GM18520 (cell line): ENCODE data around the gene GRIA4.
A peak's percentile ranks its signal among the peaks of the same experiment; 100 is the strongest.
"Not testable (repeated sequence)": the region's sequence is repeated elsewhere in the genome, so short reads cannot be mapped to it uniquely, and the experiment has no call there.

Experiments used
- ATAC-seq: cut with Tn5 transposase; IDR thresholded peaks from one replicate; pipeline ENCODE4 v1.9.1; 2021; ENCODE audit not compliant: unreplicated experiment

Gene GRIA4

DNA sequence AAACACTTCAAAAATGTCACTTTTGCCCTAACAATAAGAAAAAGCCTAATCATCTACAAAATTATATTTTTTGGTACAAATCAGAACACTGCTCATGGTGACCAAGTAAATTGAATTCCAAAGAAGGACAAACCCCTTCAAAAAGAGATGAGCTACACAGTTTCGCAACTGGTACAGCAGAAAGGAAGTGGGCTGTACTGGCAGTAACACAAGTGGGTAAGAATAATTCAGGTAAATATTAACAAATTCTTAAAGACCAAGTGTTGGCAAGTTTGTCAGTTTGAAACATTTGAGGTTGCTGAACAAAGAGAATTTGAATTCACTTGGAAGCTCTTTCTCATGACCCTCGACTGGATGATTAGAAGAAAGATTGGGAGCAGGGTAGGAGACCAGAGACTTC is 376.7 kb downstream of the GRIA4 start:
- no peak for ATAC-seq

DNA sequence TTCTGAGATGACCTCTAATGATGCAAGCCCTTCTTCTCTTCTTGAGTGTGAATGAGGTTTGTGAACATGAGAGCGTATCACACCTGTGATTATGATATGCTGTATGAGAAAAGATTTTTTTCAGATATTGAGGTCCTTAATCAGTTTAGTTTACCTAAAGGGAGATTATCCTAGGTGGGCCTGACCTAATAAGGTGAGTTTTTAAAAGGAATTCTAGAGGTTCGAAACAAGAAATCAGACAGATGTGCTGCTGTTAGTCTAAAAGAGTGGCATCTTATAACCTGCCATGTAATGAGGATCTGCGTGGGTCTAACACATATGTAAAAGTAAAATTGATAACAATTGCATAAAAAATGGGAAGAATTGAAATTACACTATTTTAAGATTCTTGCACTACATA is 378.3 kb downstream of the GRIA4 start:
- no peak for ATAC-seq

DNA sequence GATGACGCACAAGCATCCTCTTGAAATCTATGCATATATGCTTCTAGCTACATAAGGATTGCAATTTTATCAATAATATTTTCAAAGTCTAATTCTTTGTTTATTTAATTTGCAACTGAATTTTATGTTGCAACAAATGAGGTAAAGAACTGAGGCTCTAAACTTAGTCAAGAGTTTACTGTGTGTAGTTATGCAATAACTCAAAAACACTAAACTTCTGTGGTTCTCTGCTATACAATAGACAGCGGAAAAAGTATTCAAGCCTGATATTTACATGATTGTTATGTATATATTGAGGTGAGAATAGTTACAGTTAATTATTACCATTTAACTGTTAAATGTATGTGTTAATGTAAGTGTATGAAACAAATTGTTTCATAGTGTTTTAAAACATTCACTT is 379.3 kb downstream of the GRIA4 start:
- ATAC-seq: no peak

DNA sequence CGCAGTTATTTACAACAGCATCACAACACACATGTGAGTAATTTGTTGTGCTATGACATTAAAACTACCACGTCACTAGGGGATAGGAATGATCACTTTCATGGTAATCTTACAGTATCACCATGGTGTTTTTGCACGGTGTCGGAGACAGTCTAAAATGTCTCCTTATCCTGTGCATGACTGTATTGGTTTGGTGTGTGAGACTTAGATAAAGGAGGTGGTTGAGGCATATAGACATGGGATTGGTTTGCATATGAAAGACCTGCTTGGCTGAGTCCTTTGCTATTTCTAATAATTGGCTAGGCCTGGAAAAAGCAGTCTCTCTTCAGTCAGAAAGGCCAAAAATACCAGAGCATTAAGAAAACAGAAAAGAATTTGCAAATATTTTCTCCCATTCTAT is 382.0 kb downstream of the GRIA4 start:
- ATAC-seq: no peak

DNA sequence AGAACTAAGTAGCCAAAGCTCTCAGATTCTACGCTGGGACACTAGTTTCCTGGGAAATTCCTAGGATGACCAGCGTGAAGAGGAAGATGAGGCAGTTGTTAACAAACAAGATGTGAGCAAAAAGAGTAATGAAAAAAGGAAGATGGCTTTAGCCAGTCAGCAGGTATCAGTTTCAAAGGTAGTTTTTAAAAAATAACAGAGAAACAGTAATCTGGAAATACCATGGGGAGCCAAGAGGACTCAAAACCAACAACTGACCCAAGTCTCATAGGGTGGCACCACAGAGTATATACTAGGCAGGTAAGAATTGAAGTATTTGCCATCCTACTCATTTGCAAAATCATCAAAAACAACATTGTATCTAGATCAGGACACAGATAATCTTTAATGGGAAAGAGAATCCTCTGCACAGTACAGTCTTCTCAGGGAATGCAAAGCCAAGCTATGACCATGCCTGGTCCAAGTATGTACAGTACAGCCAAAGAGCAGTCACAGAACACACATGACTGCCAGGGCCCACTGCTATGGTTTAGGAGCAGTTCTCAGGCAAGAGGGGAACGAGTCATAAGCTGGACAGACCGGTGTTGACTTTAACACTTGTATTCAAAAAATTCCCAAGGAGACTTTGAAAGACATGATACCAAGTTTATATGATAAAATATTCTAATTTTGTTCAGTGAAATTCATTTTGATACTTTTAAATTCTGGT is 391.6 kb downstream of the GRIA4 start:
- no peak for ATAC-seq

DNA sequence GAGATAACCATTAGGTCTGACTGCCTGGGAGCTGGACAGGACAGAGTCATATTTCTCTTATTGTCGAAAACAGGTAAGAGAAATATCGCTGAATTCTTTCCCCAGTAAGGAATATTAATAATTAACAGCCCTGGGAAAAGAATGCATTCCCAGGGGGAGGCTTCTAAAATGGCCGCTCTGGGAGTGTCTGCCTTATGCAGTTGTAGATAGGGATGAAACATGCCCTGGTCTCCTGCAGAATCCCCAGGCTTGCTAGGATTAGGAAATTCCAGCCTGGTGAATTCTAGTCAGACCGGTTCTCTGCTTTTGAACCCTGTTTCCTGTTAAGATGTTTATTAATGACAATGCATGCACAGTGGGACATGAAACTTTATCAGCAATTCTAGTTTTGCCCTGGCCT is 393.2 kb downstream of the GRIA4 start:
- ATAC-seq: not testable (repeated sequence)

DNA sequence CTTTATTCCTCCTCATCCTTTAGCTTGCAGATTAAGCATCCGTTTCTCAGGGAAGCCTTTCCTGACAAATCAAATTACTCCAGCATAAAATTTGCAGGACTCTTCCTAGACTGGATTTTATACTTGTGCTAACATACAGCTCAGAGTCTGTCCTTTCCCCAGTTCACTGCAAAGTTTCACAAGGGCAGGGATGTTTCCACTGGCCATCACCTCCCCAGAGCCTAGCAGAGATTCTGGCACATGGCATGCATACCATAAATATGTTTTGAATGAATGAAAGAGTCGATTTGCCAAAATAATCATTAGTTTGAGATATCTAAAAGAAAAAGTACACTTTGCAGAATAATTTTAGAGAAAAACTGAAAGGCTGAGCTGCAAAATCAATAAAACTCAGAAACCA is 401.6 kb downstream of the GRIA4 start:
- no peak for ATAC-seq

DNA sequence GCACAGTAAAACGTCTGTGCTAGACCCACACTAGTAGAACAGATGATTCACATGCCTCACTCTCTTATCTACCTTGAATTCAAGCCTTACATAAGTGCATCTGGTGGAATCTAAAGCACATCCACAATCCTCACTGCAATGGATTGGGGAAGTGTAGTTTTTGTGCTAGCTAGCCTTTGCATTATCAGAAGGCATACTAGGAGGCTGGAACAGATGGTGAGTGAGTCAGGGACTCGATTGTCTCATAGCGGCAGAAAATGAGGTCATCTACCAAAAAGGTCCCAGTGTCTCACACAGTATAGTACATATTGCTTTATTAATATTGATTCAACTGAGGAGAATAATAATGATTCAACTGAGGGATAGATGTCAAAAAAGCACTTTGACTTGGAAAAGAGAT is 402.9 kb downstream of the GRIA4 start:
- no peak for ATAC-seq

DNA sequence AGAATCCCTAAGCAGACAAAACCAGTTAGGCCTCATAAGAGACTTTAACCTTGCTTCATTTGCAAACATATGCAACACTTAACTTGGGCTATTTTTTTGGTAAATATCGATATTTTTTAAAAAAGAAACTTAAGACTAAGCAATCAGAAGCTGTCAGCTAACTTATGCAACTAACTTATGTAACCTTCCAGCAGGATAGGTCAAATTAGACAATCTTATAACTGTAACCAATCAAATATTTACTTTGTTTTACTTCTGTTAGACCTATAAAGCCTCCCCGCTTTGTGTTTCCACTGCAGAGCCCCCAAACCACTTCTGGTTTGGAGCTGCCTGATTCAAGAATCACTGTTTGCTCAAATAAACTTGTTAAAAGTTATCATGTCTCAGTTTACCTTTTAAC is 404.2 kb downstream of the GRIA4 start:
- no peak for ATAC-seq

DNA sequence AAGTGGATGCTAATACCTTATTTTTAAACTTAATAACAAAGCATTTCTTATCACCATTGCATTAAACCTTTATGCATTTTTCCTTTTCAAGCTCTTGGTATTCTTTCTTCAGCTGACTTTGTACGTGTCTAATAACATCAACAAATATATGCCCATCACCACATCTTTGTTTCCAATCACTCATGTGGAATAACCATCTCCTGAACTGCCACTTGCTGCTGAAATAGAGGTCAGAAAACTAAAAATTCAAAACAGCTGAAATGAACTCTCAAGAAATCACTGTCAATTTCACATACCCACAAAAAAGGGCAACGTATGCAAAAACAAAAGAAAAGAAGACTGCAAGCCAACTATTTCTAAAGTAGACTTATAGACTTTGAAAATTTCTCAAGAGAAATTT is 404.7 kb downstream of the GRIA4 start:
- no peak for ATAC-seq

DNA sequence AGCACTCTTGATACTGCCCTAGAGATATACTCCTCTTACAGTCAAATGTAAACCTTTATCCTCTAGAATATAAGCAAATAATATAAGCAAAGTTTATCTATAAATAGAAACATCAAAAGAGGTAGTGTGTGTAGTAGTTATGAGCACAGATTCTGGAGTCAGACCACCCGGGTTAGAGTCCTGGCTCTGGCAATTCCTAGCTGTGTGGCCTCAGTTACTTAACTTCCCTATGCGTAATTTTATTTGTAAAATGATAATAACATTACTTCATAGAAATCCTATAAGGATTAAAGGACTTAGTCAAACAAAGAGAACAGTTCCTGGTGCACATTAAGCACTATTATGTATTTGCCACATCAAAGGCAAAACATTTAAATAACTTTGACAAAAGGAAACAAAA is 405.2 kb downstream of the GRIA4 start:
- no peak for ATAC-seq

DNA sequence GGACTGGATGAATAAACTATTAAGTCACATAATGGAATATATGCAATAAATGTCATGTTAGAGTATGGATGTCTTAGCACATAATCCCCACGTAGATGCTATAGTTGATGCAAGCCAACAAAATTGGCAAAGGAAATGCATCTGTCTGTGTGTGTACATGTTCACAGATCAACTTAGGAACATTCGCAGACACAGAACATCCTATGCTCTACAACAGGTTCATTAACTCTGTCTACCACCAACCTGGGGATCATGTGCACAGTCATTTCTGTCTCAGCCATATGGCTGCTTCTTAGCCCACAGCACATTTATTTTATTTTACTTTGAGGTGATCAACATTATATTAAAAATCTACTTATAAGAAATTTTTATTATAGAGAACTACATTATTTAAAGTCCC is 407.2 kb downstream of the GRIA4 start:
- ATAC-seq: no peak

DNA sequence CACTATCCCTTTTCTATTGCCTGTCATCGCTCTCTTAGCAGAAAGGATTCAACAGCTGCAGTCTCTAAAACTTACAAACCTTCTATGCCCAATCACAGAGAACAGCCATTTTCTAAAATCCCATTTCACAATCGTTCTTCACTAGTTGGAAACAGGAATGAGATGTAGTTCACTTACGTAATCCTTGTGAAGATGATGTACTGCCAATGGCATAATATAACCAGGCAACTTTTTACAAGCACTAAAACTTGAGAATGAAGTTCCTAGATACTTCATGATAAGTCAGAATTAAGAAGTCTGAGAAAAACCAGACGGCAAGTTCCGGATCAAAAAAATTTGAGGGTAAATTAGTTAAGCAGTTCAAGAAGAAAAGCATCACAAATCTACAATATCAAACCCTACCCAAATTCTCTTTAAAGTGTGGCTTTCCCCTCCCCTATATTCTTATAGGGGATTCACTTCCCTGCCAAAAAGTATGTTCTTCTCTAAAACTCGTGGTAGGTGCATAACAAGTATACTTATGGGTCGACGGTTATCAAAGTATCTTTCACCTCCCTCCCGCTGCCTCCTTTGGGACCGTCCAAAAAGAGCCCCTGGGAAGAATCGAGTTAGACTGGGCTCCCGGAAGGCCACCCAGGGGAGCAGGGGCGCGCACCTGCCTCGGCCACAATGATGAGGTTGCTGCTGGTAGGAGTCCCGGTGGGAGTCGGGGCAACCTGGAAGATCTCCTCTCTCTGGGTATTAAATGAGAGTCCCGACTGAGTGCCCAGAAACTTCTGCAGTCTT is 411.5 kb downstream of the GRIA4 start:
- ATAC-seq: peak; percentile 0

DNA sequence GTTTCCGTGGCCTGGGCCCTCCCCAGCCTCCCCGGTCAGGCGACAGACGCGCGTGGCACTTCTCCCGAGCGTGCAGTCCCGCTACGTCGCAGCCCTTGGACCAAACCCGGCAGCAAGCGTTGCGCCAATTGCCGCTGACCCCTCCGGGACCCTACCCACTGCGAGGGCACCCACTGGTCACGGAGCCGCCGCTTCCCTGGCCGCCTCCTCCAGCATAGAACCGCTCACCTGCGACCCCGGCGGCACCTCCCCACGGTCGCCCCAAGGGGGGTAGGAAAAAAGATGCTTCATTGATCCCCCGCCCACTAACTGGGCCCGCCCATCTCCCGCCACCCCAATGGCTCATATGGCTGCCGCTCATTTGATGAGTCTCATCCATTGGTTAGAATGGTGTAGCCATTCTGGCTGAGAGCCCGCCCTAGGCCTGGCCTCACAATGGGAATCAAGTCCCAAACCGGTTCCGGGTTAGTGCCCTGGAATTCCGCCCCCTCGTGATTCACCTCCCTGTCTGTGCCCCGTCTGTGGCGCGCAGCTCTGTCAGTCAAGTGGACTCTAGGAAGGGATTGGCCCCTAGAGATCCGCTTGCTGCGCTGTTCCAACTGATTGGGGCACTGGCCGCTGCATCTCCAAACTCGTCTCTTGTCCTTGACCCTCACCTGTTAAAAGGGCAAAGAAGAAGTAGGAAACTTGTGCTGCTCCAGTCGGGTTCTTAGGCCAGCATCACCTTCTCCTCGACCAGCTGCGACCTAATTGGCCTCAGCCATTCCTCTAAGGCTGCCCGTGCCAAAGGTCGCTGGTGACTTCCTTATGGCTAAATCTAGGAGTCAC is 412.3 kb downstream of the GRIA4 start, which contains the start of gene MSANTD4:
MSANTD4 (minus strand) TSS at position 274 of the 828 bp plus-strand sequence. CDS start 11,323 bp downstream, outside the sequence.
- ATAC-seq: peak; percentile 97

DNA sequence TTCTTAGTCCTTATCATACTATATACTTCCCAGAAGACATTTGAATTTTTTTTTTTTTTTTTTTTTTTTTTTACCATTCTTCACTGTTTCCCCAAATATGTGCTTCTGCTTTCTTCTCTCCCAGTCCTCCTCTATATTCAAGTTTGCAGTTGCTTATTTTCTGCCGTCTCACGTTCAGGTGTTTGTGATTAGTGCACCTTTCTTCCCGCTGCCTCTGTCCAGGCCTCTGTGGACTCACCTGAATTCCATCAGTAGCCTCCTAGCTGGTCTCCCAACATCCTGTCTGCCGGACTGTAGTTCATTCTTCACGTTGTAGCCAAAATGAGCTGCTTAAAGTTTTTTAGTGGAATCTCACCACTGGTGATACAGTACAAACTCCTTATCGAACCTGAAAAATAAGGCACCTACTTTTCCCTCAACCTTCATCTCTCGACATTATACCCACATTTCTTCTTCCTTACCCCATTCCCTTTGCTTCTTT is 413.0 kb downstream of the GRIA4 start:
- ATAC-seq: no peak

DNA sequence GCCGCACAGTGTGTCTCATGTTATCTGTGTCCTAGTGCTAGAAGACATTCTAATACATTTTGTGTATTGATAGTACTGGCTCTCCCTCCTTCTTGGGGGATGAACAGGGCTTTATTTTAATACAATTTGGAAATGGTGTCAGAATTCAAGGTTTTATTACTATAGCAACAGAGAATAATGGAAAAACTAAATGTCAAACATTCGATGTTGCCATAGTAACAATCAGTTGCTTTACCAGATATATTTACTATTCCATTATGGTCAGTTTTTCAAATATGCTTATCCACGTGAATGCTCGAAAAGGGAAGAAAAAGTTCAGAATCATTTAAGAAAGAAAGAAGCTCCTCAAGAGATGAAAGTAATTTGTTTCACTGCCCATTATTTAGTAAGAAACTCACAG is 420.7 kb downstream of the GRIA4 start:
- no peak for ATAC-seq

DNA sequence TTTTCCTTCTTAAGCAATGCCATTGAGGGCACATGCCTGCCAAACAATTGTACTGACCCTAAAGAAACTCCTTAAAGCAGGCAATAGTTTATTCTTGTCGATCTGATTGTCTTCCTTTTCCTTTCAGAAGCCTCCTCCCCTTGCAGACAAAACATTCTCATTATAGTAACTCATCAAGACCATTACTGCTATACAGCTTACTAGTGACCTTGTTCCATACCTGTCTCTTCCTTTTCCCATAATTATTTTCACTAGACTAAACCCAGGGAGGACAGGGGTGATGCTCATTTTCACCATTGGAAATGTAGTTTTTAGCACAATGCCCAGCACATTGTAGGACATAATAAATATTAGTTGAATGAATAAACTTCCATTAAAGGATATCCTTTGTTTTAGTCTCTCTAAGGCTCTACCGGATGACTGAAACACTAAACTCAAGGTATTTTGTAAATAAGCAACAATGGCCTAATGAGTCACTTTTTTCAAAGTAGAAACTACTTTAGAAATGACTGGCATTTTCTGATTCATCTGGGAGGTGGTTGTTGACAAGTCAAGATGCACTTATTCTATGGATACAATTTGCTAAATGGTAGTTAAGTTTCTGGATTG is 421.4 kb downstream of the GRIA4 start:
- ATAC-seq: peak; percentile 58
